A549 (cell line): ENCODE data around the gene MEIKIN.

Source experiments
- BHLHE40 ChIP-seq: IDR thresholded peaks from 2 replicates; pipeline ENCODE4 v1.6.1; 2012; ENCODE audit warnings: low read depth, low read length, inconsistent platforms
- CHD2 ChIP-seq: fragments of 150-350 bp; IDR thresholded peaks from 2 replicates; pipeline ENCODE4 v1.6.1; 2014; ENCODE audit warnings: low read length; ENCODE audit not compliant: partially characterized antibody
- CTCF ChIP-seq: fragments of >200 bp; sonication (Bioruptor Twin); formaldehyde crosslinking; IDR thresholded peaks from 3 replicates; pipeline ENCODE4 v1.5.1; 2016
- EHMT2 ChIP-seq: fragments of 200-600 bp; sonication (generic); IDR thresholded peaks from 2 replicates; pipeline ENCODE4 v1.6.1; 2016; ENCODE audit warnings: antibody characterized with exemption, low read depth, mild to moderate bottlenecking, moderate library complexity
- HDAC2 ChIP-seq: fragments of 200-600 bp; sonication (generic); IDR thresholded peaks from 2 replicates; pipeline ENCODE4 v1.6.1; 2016
- POLR2A ChIP-seq: IDR thresholded peaks from 2 replicates; pipeline ENCODE4 v1.6.1; 2012; ENCODE audit warnings: mild to moderate bottlenecking, low read length
- RNF2 ChIP-seq: fragments of 200-600 bp; sonication (generic); IDR thresholded peaks from 2 replicates; pipeline ENCODE4 v1.6.1; 2016; ENCODE audit warnings: low read depth, mild to moderate bottlenecking, antibody characterized with exemption, moderate library complexity, borderline replicate concordance
- USF2 ChIP-seq: fragments of 450-650 bp; IDR thresholded peaks from 2 replicates; pipeline ENCODE4 v1.6.1; 2014; ENCODE audit warnings: antibody characterized with exemption

- TF ChIP-seq CTCF (no peak), BHLHE40 (no peak), EHMT2 (no peak), CHD2 (no peak), POLR2A (no peak), HDAC2 (no peak), RNF2 (no peak), USF2 (no peak)
Measured at GRCh38 chr5:131988601-131989000, 43.1 kb upstream of the MEIKIN start.
